Activated T-cell treated with anti-CD3 and anti-CD28 coated beads, Interleukin-2, amount 50 U/mL, for 24 hours (primary cell): ENCODE data around the gene SLC4A5.

Source experiments
- DNase-seq: peaks from one replicate; pipeline ENCODE4 v3.0.0-alpha.2; 2020
- H3K27ac Mint-ChIP-seq: 2 replicates; pipeline ENCODE4 v1.8.0; 2020; ENCODE audit warnings: mild to moderate bottlenecking, mixed read lengths
- H3K27me3 Mint-ChIP-seq: 2 replicates; pipeline ENCODE4 v1.8.0; 2020; ENCODE audit warnings: mixed read lengths
- H3K36me3 Mint-ChIP-seq: 2 replicates; pipeline ENCODE4 v1.8.0; 2020; ENCODE audit warnings: low read depth, mixed read lengths
- H3K4me1 Mint-ChIP-seq: 2 replicates; pipeline ENCODE4 v1.8.0; 2020; ENCODE audit warnings: low read depth, mixed read lengths
- H3K4me3 Mint-ChIP-seq: 2 replicates; pipeline ENCODE4 v1.8.0; 2020; ENCODE audit warnings: mild to moderate bottlenecking, moderate library complexity, mixed read lengths
- H3K9me3 Mint-ChIP-seq: 2 replicates; pipeline ENCODE4 v1.8.0; 2020; ENCODE audit warnings: mixed read lengths

Gene SLC4A5

DNA sequence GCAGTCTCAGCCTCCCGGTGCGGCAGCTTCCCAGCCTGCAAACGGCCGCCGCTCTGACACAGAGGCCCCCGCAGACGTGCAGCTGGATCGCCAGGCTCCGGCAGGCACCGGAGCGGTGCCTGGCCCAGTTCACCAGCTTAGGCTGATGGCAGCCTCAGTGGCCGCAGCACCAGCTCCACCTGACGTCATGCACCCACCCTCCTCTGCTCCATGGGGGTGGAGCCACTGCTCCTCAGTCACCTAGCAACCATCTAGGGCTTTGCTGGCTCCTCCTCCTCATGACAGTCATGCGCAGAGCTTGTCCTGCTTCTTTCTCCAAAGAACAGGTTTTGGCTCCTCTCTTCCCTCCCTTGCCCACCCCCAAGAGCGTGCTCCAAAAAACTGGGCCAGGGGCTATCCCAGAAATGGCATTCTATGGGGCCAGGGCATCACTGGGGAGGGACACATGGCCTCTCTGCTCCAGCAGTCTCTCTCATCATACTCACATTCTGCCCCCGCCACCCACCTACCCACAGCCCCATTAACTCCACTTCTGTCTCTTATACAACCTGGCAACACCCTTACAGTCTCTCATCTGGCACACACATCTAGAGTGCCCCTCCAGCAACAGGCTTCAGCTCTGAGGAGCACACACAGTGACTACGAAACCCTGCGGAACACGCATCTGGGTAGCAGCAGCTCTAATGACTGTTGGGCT, 31.4 kb upstream of the SLC4A5 start:
- Mint-ChIP-seq H3K27ac (no peak overlapping the region), H3K27me3 (no peaks in the 10 kb centered on the region), H3K36me3 (peaks cover 66% of the 10 kb centered on the region), H3K4me3 (no peak overlapping the region), H3K9me3 (no peaks in the 10 kb centered on the region), H3K4me1 (peaks cover 8% of the 10 kb centered on the region)
- DNase-seq: no peak

- H3K4me3 Mint-ChIP-seq: no peak overlapping the region
- no peaks in the 10 kb centered on the region for H3K27me3 Mint-ChIP-seq
- H3K4me1 Mint-ChIP-seq: peaks cover 4% of the 10 kb centered on the region
- H3K9me3 Mint-ChIP-seq: no peaks in the 10 kb centered on the region
- no peak for DNase-seq
- H3K27ac Mint-ChIP-seq: no peak overlapping the region
- H3K36me3 Mint-ChIP-seq: peaks cover 72% of the 10 kb centered on the region
These were observed 30.8 kb upstream of the SLC4A5 start for GRCh38 chr2:74373985-74374384.

DNA sequence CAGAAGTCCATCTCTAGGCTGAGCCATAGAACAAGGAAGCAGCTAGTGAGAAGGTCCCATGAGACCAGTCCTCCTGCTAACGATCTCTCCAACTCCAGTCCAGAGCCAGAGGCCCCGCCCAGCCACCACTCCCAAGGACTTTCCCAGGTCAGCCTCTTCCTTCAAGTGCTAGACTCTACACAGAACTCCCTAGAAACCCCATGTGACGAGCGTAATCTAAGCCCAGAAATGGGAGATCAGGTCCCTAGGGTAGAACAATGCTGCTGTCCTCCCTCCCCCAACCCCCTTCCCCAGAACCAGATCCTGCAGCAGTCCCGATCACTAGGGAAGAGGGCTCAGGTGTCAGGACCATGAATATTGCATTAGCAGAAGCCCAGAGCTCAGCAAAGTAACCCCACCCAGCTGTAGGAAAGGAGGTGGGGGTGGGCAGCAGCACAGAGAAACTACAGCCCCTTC, 30.0 kb upstream of the SLC4A5 start:
- H3K27me3 Mint-ChIP-seq: no peaks in the 10 kb centered on the region
- H3K9me3 Mint-ChIP-seq: no peaks in the 10 kb centered on the region
- H3K27ac Mint-ChIP-seq: no peak overlapping the region
- H3K4me3 Mint-ChIP-seq: no peak overlapping the region
- H3K36me3 Mint-ChIP-seq: peaks cover 73% of the 10 kb centered on the region
- DNase-seq: no peak
- H3K4me1 Mint-ChIP-seq: no peaks in the 10 kb centered on the region

GRCh38 chr2:74372674-74373073, 29.5 kb upstream of the SLC4A5 start:
- no peak overlapping the region for H3K4me3 Mint-ChIP-seq
- no peaks in the 10 kb centered on the region for H3K9me3 Mint-ChIP-seq
- no peaks in the 10 kb centered on the region for H3K4me1 Mint-ChIP-seq
- DNase-seq: no peak
- no peaks in the 10 kb centered on the region for H3K27me3 Mint-ChIP-seq
- no peak overlapping the region for H3K27ac Mint-ChIP-seq
- H3K36me3 Mint-ChIP-seq: peaks cover 74% of the 10 kb centered on the region

DNA sequence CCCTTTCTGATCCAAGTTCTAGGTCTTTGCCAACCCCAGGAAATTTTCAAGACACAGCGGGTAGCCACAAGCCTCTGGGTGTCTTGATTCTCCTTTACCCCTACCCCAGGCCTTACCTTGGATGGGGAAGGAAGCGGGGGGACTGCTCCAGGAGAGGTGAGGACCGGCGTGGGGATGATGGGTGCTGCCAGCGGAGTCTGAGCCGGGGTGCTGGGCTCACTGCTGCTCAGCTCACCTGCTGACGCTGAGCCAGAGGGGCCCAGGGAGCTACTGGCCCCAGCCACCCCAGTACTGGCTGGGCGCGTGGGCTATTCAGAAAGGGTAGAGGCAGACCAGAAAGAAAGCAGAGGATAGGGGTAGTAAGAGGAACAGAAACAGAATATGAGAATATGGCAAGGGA, 28.2 kb upstream of the SLC4A5 start:
- Mint-ChIP-seq H3K27ac (no peak overlapping the region), H3K9me3 (no peaks in the 10 kb centered on the region), H3K27me3 (no peaks in the 10 kb centered on the region), H3K4me1 (no peaks in the 10 kb centered on the region), H3K4me3 (no peak overlapping the region), H3K36me3 (peaks cover 74% of the 10 kb centered on the region)
- no peak for DNase-seq

GRCh38 chr2:74369976-74370375, 26.8 kb upstream of the SLC4A5 start:
- no peak overlapping the region for H3K27ac Mint-ChIP-seq
- no peaks in the 10 kb centered on the region for H3K9me3 Mint-ChIP-seq
- H3K36me3 Mint-ChIP-seq: peaks cover 76% of the 10 kb centered on the region
- DNase-seq: no peak
- H3K27me3 Mint-ChIP-seq: no peaks in the 10 kb centered on the region
- H3K4me3 Mint-ChIP-seq: no peak overlapping the region
- H3K4me1 Mint-ChIP-seq: no peaks in the 10 kb centered on the region

DNA sequence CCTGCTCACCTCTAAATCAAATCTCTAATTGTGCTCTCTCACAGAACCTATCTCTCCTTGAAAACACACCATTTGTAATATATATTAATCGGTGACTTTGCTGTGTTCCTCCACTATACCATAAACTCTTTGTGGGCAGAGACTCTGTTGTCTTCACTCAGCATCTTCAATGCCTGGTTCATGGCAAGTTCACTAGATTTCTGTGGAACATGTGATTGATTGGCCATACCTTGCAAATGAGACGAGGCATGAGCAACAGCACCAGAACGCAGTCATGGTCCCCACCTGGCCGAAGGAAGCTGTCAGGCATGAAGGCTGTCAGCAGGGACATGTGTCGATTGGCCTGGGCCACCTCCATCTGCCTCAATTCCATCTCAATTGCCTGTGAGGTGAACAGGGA, 25.3 kb upstream of the SLC4A5 start:
- H3K4me1 Mint-ChIP-seq: no peaks in the 10 kb centered on the region
- H3K4me3 Mint-ChIP-seq: no peak overlapping the region
- H3K27me3 Mint-ChIP-seq: no peaks in the 10 kb centered on the region
- DNase-seq: no peak
- H3K36me3 Mint-ChIP-seq: peaks cover 88% of the 10 kb centered on the region
- H3K27ac Mint-ChIP-seq: no peak overlapping the region
- no peaks in the 10 kb centered on the region for H3K9me3 Mint-ChIP-seq

DNA sequence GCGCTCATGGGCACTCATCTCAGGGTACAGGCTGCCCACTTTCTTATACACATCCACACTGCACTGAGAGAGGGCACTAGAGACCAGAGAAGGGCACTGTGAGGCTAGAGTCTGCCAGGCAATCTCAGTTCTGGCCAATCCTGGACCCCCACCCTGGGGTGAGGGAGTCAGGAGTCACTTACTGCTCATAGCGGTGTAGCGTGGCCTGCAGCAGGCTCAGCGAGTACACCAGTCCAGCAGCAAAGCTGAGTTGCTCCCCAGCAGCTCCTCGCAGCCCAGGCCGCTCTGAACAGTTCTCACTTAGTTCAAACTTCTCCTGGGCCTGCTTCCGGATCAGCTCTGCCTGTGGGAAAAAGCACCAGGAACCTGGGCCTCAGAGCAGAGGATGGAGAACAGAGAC, 24.6 kb upstream of the SLC4A5 start:
- H3K9me3 Mint-ChIP-seq: no peaks in the 10 kb centered on the region
- H3K4me3 Mint-ChIP-seq: no peak overlapping the region
- peaks cover 95% of the 10 kb centered on the region for H3K36me3 Mint-ChIP-seq
- H3K4me1 Mint-ChIP-seq: no peaks in the 10 kb centered on the region
- H3K27ac Mint-ChIP-seq: no peak overlapping the region
- no peaks in the 10 kb centered on the region for H3K27me3 Mint-ChIP-seq
- no peak for DNase-seq

- Mint-ChIP-seq H3K27ac (peak overlapping the region; percentile 0), H3K4me1 (no peaks in the 10 kb centered on the region), H3K27me3 (no peaks in the 10 kb centered on the region), H3K9me3 (no peaks in the 10 kb centered on the region), H3K36me3 (peaks cover 99% of the 10 kb centered on the region), H3K4me3 (no peak overlapping the region)
- no peak for DNase-seq
These were observed 22.8 kb upstream of the SLC4A5 start for GRCh38 chr2:74366036-74366435.

DNA sequence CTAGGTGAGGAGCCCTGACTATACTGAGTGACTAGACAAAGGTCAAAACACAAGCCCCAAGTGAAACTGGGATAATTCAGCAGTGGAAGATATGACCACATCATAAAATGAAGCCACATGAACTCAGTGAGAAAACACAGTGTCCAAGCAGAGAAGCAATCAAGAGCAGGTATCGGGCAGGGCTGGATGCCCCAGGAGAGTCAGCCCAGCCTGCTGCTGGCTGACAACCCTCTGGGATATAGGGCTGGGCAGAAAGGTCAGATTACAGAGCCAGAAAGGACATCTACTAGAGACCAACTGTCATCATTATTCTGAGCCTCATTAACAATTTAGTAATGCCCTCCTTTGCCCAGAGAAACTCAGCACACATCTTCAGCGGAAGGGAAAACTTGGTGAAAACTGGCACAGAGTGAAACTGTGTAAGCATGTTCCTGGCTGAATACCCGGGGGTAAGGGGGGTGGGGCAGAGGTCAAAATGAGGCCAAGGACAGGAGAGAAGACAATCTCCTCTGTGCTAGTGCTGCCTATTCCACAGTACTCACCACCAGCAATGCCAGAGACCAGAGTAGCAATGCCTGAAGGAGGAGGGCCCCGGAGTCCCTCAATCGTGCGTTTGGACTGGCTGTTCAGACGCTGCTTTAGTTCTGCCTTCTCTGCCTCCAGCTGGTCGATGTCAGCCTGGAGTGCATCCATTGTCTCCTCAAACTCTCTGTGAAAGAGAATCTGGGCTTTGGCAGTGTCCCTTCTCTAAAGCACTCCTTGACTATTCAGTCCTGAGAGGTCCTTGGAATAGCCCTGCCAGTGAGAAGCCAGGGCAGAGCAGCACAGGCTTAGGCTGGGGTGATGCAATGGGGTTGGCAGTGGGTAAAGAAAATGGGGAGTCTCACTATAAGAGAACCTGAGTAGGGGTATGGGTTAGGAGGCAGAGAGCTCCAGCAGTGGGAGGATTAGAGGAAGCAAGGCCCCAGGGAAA, 21.6 kb upstream of the SLC4A5 start:
- Mint-ChIP-seq H3K36me3 (peaks cover 99% of the 10 kb centered on the region), H3K27ac (peak overlapping the region; percentile 0), H3K4me1 (no peaks in the 10 kb centered on the region), H3K4me3 (no peak overlapping the region), H3K9me3 (no peaks in the 10 kb centered on the region), H3K27me3 (no peaks in the 10 kb centered on the region)
- DNase-seq: no peak

- no peak for DNase-seq
- Mint-ChIP-seq H3K4me3 (no peak overlapping the region), H3K27me3 (no peaks in the 10 kb centered on the region), H3K4me1 (no peaks in the 10 kb centered on the region), H3K27ac (no peak overlapping the region), H3K36me3 (peaks cover 93% of the 10 kb centered on the region), H3K9me3 (no peaks in the 10 kb centered on the region)
These were observed 18.1 kb upstream of the SLC4A5 start for GRCh38 chr2:74361327-74361726.

DNA sequence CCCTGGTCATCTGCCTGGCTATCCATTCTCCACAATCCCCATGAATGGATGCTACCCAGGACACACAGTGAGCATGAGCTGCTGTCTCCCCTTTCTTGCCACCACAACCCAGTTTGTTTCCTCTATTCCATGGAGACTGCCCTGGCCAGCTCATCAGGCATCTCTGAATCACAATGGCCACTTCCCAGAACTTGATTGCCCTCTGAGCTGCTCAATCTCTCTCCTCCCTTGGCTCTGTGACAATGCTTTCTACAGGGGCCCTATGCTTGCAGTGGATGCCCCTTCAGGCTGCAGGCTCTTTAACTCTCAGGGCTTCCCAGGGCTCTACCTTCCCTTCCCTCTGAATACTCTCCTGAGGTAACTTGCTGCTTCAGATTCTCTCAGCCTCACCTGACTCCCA, 14.4 kb upstream of the SLC4A5 start:
- DNase-seq: no peak
- H3K27ac Mint-ChIP-seq: no peak overlapping the region
- H3K9me3 Mint-ChIP-seq: no peaks in the 10 kb centered on the region
- H3K4me1 Mint-ChIP-seq: no peaks in the 10 kb centered on the region
- H3K27me3 Mint-ChIP-seq: no peaks in the 10 kb centered on the region
- no peak overlapping the region for H3K4me3 Mint-ChIP-seq
- peaks cover 66% of the 10 kb centered on the region for H3K36me3 Mint-ChIP-seq

- no peak overlapping the region for H3K27ac Mint-ChIP-seq
- H3K27me3 Mint-ChIP-seq: no peaks in the 10 kb centered on the region
- no peaks in the 10 kb centered on the region for H3K9me3 Mint-ChIP-seq
- H3K36me3 Mint-ChIP-seq: no peaks in the 10 kb centered on the region
- no peaks in the 10 kb centered on the region for H3K4me1 Mint-ChIP-seq
- no peak overlapping the region for H3K4me3 Mint-ChIP-seq
- DNase-seq: no peak
These were observed 6.7 kb upstream of the SLC4A5 start for GRCh38 chr2:74349889-74350288.

- H3K27ac Mint-ChIP-seq: no peak overlapping the region
- H3K4me3 Mint-ChIP-seq: no peak overlapping the region
- H3K4me1 Mint-ChIP-seq: no peaks in the 10 kb centered on the region
- no peaks in the 10 kb centered on the region for H3K9me3 Mint-ChIP-seq
- no peaks in the 10 kb centered on the region for H3K27me3 Mint-ChIP-seq
- H3K36me3 Mint-ChIP-seq: no peaks in the 10 kb centered on the region
- DNase-seq: no peak
These were observed 4.5 kb upstream of the SLC4A5 start for GRCh38 chr2:74347742-74348141.

- no peak overlapping the region for H3K27ac Mint-ChIP-seq
These were observed 4.1 kb upstream of the SLC4A5 start for GRCh38 chr2:74347303-74347702.

More at GRCh38 chr2:74347303-74347702, 4.1 kb upstream of the SLC4A5 start:
- H3K4me1 Mint-ChIP-seq: no peaks in the 10 kb centered on the region
- no peaks in the 10 kb centered on the region for H3K36me3 Mint-ChIP-seq
- no peak overlapping the region for H3K4me3 Mint-ChIP-seq
- H3K27me3 Mint-ChIP-seq: no peaks in the 10 kb centered on the region
- DNase-seq: no peak
- H3K9me3 Mint-ChIP-seq: no peaks in the 10 kb centered on the region
